Measurements from ENCODE around the gene MGLL. TPM values are rescaled to one million over a fixed set of nuclear protein-coding genes. Genes with fewer than 3 reads are reported as not detected.

The MGLL gene
- total RNA-seq, 2 experiments from 2014 or later: 0.28 to 0.38 TPM

DNA sequence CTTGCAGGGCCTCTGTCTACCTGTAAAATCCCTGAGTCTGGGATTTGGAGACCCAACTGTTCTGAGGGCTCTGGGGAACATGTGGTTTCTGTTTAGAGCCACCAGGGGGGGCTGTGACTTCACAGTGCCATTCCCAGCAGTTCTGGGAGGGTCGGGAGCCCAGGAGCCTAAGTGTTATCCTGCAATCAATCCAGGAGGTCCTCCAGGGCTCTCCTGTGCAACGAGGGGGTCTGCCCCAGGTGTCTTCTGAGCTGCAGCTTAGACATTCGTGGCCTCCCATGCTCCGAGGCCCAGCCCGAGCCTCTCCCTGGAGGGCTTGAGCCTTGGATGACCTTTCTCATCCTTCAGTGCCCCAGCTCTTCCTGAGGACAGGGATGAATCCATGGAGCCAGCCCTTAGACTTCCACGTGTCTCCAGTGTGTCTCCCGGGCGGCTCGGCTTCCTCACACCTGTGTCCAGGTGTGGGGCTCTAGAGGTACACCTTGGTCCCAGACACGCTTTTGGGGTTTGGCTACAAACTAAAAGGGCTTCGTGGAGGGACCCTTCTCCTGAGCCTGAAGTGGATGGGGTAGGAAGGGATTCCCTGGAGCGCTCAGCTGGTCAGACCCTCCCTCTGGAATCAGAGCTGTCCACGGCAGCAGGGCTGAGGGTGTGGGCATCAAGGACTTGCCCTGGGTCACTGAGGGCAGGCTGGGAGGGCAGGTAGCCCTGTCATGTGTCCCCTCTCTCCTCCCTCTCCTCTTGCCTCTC lies 169.9 kb downstream of the MGLL start:
- Mint-ChIP-seq H3K4me3 (no peak overlapping the region), H3K4me1 (ENCODE audit: low read depth) (no peaks in the 10 kb centered on the region), H3K9me3 (no peaks in the 10 kb centered on the region), H3K27me3 (no peaks in the 10 kb centered on the region), H3K36me3 (ENCODE audit: low read depth) (no peaks in the 10 kb centered on the region), H3K27ac (no peak overlapping the region)
- ChIA-PET POLR2A (no interaction called here), CTCF (interaction anchor here (0.6 to 1.3 kb wide), 3 partner anchors 20 to 357 kb away, joined by 3 read pairs; no protein-coding TSS in a partner anchor)
- H3K4me1 ChIP-seq (ENCODE audit: insufficient read depth, low read length): peaks cover 4% of the 10 kb centered on the region
- peak; percentile 83 for TF ChIP-seq CTCF (IDR thresholded peaks at IDR 0.05)
- H3K9me3 ChIP-seq (ENCODE audit: control insufficient read depth in 1 of 2, insufficient read depth in 1 of 2, low read length in 2 of 2): no peaks in the 10 kb centered on the region
- ATAC-seq (ENCODE audit: poor library complexity) (peak; percentile 61), DNase-seq (peak in 6 of 14 experiments; percentile 16 to 74 (median 44))
- no peaks in the 10 kb centered on the region for H3K27me3 ChIP-seq (ENCODE audit: control insufficient read depth in 1 of 2, insufficient read depth in 2 of 2, low read length in 2 of 2)
- no peak overlapping the region for H3K27ac ChIP-seq (ENCODE audit: low read depth in 1 of 2, low read length in 2 of 2)
- intact Hi-C loops (cut with DNase I, micrococcal nuclease): loop anchor here (1.0 to 5.0 kb wide), 3 partner anchors 42 to 319 kb away; no protein-coding TSS in a partner anchor
- H3K36me3 ChIP-seq (ENCODE audit: insufficient read depth, low read length): no peaks in the 10 kb centered on the region
- no peak overlapping the region for H3K4me3 ChIP-seq (ENCODE audit: low read length)

DNA sequence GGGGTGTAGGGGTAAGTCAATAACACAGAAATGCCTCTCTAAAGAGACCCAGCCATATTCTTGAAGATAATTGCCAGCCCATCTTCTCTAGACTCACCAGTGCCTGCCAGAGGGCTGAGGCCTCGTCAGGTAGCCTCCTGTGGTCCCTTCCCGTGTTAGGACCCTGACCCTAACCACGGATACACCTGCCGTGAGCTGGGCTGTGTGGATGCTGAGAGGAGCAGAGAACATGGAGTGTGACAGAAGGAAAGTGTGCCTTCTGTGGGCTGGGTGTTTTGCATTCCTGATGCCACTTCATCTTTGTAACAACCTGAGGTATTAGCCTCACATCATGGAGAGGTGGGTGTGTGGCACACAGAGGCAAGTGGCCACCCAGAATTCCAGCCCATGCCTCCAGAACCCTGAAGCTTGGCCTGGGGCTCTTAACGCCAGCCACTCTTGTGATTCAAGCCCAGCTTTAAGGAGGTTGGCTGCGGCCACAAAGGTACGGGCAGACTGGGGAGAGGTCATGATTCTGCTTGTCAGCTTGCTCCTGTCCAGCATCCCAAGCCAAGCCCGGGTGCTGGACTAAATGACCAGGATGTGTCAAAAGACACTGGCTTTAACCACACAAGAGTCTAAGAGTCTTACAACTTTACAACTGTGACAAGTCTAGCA lies 170.7 kb downstream of the MGLL start:
- no peaks in the 10 kb centered on the region for H3K36me3 Mint-ChIP-seq (ENCODE audit: low read depth)
- POLR2A ChIA-PET: no interaction called here
- no peaks in the 10 kb centered on the region for H3K27me3 Mint-ChIP-seq
- no peaks in the 10 kb centered on the region for H3K4me1 Mint-ChIP-seq (ENCODE audit: low read depth)
- no peak for DNase-seq
- peaks cover 4% of the 10 kb centered on the region for H3K4me1 ChIP-seq (ENCODE audit: insufficient read depth, low read length)
- CTCF ChIA-PET: interaction anchor here (1.3 kb wide), 1 partner anchor 42 kb away, joined by 3 read pairs; no protein-coding TSS in a partner anchor
- no peak overlapping the region for H3K27ac ChIP-seq (ENCODE audit: low read depth in 1 of 2, low read length in 2 of 2)
- intact Hi-C loops (cut with DNase I, micrococcal nuclease): loop anchor here (1.0 to 5.0 kb wide), 3 partner anchors 43 to 320 kb away; no protein-coding TSS in a partner anchor
- no peak for TF ChIP-seq CTCF (IDR thresholded peaks at IDR 0.05)
- H3K27ac Mint-ChIP-seq: no peak overlapping the region
- ATAC-seq (ENCODE audit: poor library complexity): no peak
- no peaks in the 10 kb centered on the region for H3K27me3 ChIP-seq (ENCODE audit: control insufficient read depth in 1 of 2, insufficient read depth in 2 of 2, low read length in 2 of 2)
- H3K9me3 Mint-ChIP-seq: no peaks in the 10 kb centered on the region
- no peaks in the 10 kb centered on the region for H3K36me3 ChIP-seq (ENCODE audit: insufficient read depth, low read length)
- no peaks in the 10 kb centered on the region for H3K9me3 ChIP-seq (ENCODE audit: control insufficient read depth in 1 of 2, insufficient read depth in 1 of 2, low read length in 2 of 2)
- no peak overlapping the region for H3K4me3 Mint-ChIP-seq
- no peak overlapping the region for H3K4me3 ChIP-seq (ENCODE audit: low read length)

GRCh38 chr3:127650236-127650635 lies 172.1 kb downstream of the MGLL start:
- Mint-ChIP-seq H3K27ac (no peak overlapping the region), H3K9me3 (no peaks in the 10 kb centered on the region), H3K27me3 (no peaks in the 10 kb centered on the region), H3K4me3 (no peak overlapping the region), H3K36me3 (ENCODE audit: low read depth) (no peaks in the 10 kb centered on the region), H3K4me1 (ENCODE audit: low read depth) (no peaks in the 10 kb centered on the region)
- ChIA-PET POLR2A (no interaction called here), CTCF (interaction anchor here (0.9 to 1.0 kb wide), 2 partner anchors 14 to 75 kb away, joined by 3 read pairs; no protein-coding TSS in a partner anchor)
- intact Hi-C loops (cut with DNase I, micrococcal nuclease): loop anchor here in 1 of 2 experiments (5.0 kb wide), 1 partner anchor 182 kb away; no protein-coding TSS in a partner anchor
- DNase-seq: no peak
- H3K9me3 ChIP-seq (ENCODE audit: control insufficient read depth in 1 of 2, insufficient read depth in 1 of 2, low read length in 2 of 2): no peaks in the 10 kb centered on the region
- no peak overlapping the region for H3K27ac ChIP-seq (ENCODE audit: low read depth in 1 of 2, low read length in 2 of 2)
- TF ChIP-seq CTCF (IDR thresholded peaks at IDR 0.05): no peak
- H3K4me1 ChIP-seq (ENCODE audit: insufficient read depth, low read length): peaks cover 4% of the 10 kb centered on the region
- H3K27me3 ChIP-seq (ENCODE audit: control insufficient read depth in 1 of 2, insufficient read depth in 2 of 2, low read length in 2 of 2): no peaks in the 10 kb centered on the region
- H3K4me3 ChIP-seq (ENCODE audit: low read length): no peak overlapping the region
- H3K36me3 ChIP-seq (ENCODE audit: insufficient read depth, low read length): no peaks in the 10 kb centered on the region
- ATAC-seq (ENCODE audit: poor library complexity): no peak

All from CD4-positive, alpha-beta T cell (primary cell).